HL-60 (cell line): ENCODE results near the gene SH3BP2.

Source experiments
- GABPA ChIP-seq: IDR thresholded peaks from 2 replicates; pipeline ENCODE4 v1.6.1; 2012; ENCODE audit warnings: low read depth
- TF ChIP-seq, protein P1 (sequence below): IDR thresholded peaks from one replicate; pipeline ENCODE4 v1.5.1; 2011; ENCODE audit warnings: low read length, control low read depth, inconsistent platforms; ENCODE audit not compliant: insufficient read depth
- TF ChIP-seq, protein P2 (sequence below): IDR thresholded peaks from 2 replicates; pipeline ENCODE4 v1.6.1; 2012; ENCODE audit warnings: low read depth; ENCODE audit not compliant: insufficient replicate concordance

DNA sequence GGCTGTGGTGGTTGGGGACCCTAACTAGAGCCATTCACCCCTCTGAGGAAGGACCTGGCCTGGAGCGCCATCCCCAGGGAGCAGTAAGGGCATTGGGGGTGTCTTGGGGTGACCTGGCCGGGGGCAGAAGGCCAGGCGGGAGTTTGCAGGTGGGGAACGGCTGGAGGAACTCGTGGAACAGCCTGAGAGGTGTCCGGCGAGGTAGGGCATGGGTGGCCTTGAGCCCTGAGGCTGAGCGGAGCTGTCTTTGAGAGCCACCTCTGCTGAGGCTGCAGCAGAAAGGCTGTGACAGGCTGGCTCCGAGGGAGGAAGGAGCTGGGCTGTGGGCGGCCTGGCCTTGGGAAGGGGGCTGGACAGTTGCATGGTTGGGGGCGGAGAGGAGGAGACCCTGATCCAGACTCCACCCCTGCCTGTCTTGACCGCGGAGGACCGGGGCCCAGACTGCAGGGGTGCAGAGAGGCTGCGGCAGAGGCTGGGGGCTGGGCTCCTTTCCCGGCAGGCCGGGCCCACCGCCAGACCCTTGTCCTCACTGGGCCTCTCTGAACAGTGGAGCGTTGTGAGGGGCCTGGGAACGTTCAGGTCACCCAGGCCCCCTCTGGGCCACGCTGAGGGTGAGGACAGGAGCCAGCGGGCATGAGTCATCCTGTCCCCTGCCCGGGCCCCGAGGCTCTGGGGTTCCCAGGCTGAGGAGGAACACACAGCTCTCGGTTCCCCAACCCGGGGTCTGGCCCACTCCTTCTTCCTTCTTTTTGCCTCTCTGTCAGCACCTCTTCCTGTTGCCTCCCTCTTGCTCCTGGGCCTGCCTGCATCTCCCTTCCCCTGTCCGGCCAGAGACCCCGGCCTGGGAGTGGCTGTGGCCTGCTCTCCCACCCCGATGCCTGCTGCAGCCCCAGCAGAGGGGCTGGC lies 8.1 kb downstream of the SH3BP2 start:
- TF ChIP-seq, protein P1, sequence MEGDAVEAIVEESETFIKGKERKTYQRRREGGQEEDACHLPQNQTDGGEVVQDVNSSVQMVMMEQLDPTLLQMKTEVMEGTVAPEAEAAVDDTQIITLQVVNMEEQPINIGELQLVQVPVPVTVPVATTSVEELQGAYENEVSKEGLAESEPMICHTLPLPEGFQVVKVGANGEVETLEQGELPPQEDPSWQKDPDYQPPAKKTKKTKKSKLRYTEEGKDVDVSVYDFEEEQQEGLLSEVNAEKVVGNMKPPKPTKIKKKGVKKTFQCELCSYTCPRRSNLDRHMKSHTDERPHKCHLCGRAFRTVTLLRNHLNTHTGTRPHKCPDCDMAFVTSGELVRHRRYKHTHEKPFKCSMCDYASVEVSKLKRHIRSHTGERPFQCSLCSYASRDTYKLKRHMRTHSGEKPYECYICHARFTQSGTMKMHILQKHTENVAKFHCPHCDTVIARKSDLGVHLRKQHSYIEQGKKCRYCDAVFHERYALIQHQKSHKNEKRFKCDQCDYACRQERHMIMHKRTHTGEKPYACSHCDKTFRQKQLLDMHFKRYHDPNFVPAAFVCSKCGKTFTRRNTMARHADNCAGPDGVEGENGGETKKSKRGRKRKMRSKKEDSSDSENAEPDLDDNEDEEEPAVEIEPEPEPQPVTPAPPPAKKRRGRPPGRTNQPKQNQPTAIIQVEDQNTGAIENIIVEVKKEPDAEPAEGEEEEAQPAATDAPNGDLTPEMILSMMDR = no peak
- TF ChIP-seq, protein P2, sequence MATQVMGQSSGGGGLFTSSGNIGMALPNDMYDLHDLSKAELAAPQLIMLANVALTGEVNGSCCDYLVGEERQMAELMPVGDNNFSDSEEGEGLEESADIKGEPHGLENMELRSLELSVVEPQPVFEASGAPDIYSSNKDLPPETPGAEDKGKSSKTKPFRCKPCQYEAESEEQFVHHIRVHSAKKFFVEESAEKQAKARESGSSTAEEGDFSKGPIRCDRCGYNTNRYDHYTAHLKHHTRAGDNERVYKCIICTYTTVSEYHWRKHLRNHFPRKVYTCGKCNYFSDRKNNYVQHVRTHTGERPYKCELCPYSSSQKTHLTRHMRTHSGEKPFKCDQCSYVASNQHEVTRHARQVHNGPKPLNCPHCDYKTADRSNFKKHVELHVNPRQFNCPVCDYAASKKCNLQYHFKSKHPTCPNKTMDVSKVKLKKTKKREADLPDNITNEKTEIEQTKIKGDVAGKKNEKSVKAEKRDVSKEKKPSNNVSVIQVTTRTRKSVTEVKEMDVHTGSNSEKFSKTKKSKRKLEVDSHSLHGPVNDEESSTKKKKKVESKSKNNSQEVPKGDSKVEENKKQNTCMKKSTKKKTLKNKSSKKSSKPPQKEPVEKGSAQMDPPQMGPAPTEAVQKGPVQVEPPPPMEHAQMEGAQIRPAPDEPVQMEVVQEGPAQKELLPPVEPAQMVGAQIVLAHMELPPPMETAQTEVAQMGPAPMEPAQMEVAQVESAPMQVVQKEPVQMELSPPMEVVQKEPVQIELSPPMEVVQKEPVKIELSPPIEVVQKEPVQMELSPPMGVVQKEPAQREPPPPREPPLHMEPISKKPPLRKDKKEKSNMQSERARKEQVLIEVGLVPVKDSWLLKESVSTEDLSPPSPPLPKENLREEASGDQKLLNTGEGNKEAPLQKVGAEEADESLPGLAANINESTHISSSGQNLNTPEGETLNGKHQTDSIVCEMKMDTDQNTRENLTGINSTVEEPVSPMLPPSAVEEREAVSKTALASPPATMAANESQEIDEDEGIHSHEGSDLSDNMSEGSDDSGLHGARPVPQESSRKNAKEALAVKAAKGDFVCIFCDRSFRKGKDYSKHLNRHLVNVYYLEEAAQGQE = no peak
- TF ChIP-seq GABPA = peak; percentile 33; the same call in 1 of the 2 replicates
